ENCODE data around the gene PTGER3. TPM values are rescaled to one million over a fixed set of nuclear protein-coding genes. Genes with fewer than 3 reads are reported as not detected.

The PTGER3 gene
- total RNA-seq, 1 donor from 2014 or later: 0.29 TPM

DNA sequence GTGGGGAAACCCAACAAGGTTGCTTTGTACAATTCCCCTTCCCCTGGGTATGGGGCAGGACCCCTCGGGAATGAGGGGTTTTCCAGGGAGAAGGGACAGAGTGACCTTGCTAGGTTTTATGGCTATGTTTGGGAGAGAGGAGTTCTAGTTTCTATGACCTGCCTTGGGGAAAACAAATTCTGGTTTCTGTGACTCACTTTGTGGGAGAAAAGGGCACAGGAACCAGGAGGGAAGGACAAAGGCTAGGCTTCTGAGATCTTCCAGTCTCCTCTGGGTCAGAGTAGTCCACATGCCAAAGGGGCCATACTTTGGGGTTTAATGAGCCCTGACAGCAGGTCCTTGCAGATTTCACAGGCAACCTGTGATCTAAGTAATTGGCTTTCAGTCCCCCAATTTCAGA, 5.5 kb upstream of the PTGER3 start:
- H3K4me1 Mint-ChIP-seq (ENCODE audit: low read depth, unreplicated experiment): no peaks in the 10 kb centered on the region
- peaks cover 1% of the 10 kb centered on the region for H3K27me3 Mint-ChIP-seq (ENCODE audit: unreplicated experiment)
- DNase-seq: no peak
- H3K9me3 Mint-ChIP-seq (ENCODE audit: unreplicated experiment): no peaks in the 10 kb centered on the region
- H3K36me3 Mint-ChIP-seq (ENCODE audit: unreplicated experiment): no peaks in the 10 kb centered on the region
- TF ChIP-seq, protein P1, sequence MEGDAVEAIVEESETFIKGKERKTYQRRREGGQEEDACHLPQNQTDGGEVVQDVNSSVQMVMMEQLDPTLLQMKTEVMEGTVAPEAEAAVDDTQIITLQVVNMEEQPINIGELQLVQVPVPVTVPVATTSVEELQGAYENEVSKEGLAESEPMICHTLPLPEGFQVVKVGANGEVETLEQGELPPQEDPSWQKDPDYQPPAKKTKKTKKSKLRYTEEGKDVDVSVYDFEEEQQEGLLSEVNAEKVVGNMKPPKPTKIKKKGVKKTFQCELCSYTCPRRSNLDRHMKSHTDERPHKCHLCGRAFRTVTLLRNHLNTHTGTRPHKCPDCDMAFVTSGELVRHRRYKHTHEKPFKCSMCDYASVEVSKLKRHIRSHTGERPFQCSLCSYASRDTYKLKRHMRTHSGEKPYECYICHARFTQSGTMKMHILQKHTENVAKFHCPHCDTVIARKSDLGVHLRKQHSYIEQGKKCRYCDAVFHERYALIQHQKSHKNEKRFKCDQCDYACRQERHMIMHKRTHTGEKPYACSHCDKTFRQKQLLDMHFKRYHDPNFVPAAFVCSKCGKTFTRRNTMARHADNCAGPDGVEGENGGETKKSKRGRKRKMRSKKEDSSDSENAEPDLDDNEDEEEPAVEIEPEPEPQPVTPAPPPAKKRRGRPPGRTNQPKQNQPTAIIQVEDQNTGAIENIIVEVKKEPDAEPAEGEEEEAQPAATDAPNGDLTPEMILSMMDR (IDR thresholded peaks at IDR 0.05; ENCODE audit: partially characterized antibody, unreplicated experiment): no peak
- H3K27ac Mint-ChIP-seq (ENCODE audit: unreplicated experiment): no peak overlapping the region
- H3K4me3 Mint-ChIP-seq (ENCODE audit: unreplicated experiment): no peak overlapping the region

- H3K36me3 Mint-ChIP-seq (ENCODE audit: unreplicated experiment): no peaks in the 10 kb centered on the region
- no peaks in the 10 kb centered on the region for H3K4me1 Mint-ChIP-seq (ENCODE audit: low read depth, unreplicated experiment)
- peaks cover 12% of the 10 kb centered on the region for H3K27me3 Mint-ChIP-seq (ENCODE audit: unreplicated experiment)
- no peak for DNase-seq
- H3K27ac Mint-ChIP-seq (ENCODE audit: unreplicated experiment): no peak overlapping the region
- TF ChIP-seq, protein P1 (IDR thresholded peaks at IDR 0.05; ENCODE audit: partially characterized antibody, unreplicated experiment): peak; percentile 80
- H3K9me3 Mint-ChIP-seq (ENCODE audit: unreplicated experiment): no peaks in the 10 kb centered on the region
- H3K4me3 Mint-ChIP-seq (ENCODE audit: unreplicated experiment): no peak overlapping the region
Measured at GRCh38 chr1:71049951-71050598, 2.5 kb upstream of the PTGER3 start.

- Mint-ChIP-seq H3K4me3 (ENCODE audit: unreplicated experiment) (peak overlapping the region; percentile 87), H3K9me3 (ENCODE audit: unreplicated experiment) (no peaks in the 10 kb centered on the region), H3K27me3 (ENCODE audit: unreplicated experiment) (peaks cover 12% of the 10 kb centered on the region), H3K27ac (ENCODE audit: unreplicated experiment) (no peak overlapping the region), H3K36me3 (ENCODE audit: unreplicated experiment) (no peaks in the 10 kb centered on the region), H3K4me1 (ENCODE audit: low read depth, unreplicated experiment) (no peaks in the 10 kb centered on the region)
- peak; percentile 41 for DNase-seq
- TF ChIP-seq, protein P1 (IDR thresholded peaks at IDR 0.05; ENCODE audit: partially characterized antibody, unreplicated experiment): no peak
Measured at GRCh38 chr1:71046891-71047634, 553 bp downstream of the PTGER3 start.

DNA sequence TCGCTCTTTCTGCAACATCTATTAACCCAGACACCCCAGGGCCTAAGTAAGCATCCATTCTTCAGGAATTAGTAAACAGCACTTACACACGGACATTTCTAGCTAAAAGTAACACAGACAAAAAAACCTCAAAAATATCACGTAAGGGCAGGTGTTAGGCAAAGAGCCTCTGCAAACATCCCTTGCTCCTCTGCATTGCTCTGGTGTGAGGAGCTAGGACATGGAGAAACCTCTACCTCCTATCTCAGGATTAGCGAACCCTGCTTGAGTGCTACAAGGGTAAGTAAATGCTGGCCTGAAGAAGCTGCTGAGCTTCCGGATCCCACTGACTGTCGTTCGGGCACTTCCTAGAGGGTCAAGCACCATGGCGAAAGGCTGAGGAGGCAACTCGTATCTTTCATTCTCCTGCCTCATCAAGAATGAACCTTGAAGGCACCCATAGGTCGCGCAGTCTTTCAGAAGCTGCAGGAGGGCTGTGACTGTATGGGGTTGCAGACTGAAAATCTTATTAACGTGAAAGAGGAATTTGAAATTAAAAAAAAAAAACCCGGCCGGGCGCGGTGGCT, 2.1 kb downstream of the PTGER3 start:
- no peaks in the 10 kb centered on the region for H3K9me3 Mint-ChIP-seq (ENCODE audit: unreplicated experiment)
- H3K27me3 Mint-ChIP-seq (ENCODE audit: unreplicated experiment): peaks cover 12% of the 10 kb centered on the region
- DNase-seq: no peak
- H3K36me3 Mint-ChIP-seq (ENCODE audit: unreplicated experiment): no peaks in the 10 kb centered on the region
- TF ChIP-seq, protein P1 (IDR thresholded peaks at IDR 0.05; ENCODE audit: partially characterized antibody, unreplicated experiment): no peak
- no peak overlapping the region for H3K4me3 Mint-ChIP-seq (ENCODE audit: unreplicated experiment)
- no peak overlapping the region for H3K27ac Mint-ChIP-seq (ENCODE audit: unreplicated experiment)
- H3K4me1 Mint-ChIP-seq (ENCODE audit: low read depth, unreplicated experiment): no peaks in the 10 kb centered on the region

GRCh38 chr1:71044833-71045232, 2.8 kb downstream of the PTGER3 start:
- H3K4me1 Mint-ChIP-seq (ENCODE audit: low read depth, unreplicated experiment): no peaks in the 10 kb centered on the region
- no peaks in the 10 kb centered on the region for H3K36me3 Mint-ChIP-seq (ENCODE audit: unreplicated experiment)
- TF ChIP-seq, protein P1 (IDR thresholded peaks at IDR 0.05; ENCODE audit: partially characterized antibody, unreplicated experiment): no peak
- H3K4me3 Mint-ChIP-seq (ENCODE audit: unreplicated experiment): no peak overlapping the region
- H3K9me3 Mint-ChIP-seq (ENCODE audit: unreplicated experiment): no peaks in the 10 kb centered on the region
- peaks cover 12% of the 10 kb centered on the region for H3K27me3 Mint-ChIP-seq (ENCODE audit: unreplicated experiment)
- H3K27ac Mint-ChIP-seq (ENCODE audit: unreplicated experiment): no peak overlapping the region
- DNase-seq: no peak

Data from glutamatergic neuron (in vitro differentiated cells).